ENCODE data around the gene MMP17. TPM values are rescaled to one million over a fixed set of nuclear protein-coding genes. Genes with fewer than 3 reads are reported as not detected.
"Not testable (repeated sequence)": the region's sequence is repeated elsewhere in the genome, so short reads cannot be mapped to it uniquely, and the experiment has no call there.

MMP17 gene
- total RNA-seq, 1 donor from 2014 or later = 2.0 TPM

DNA sequence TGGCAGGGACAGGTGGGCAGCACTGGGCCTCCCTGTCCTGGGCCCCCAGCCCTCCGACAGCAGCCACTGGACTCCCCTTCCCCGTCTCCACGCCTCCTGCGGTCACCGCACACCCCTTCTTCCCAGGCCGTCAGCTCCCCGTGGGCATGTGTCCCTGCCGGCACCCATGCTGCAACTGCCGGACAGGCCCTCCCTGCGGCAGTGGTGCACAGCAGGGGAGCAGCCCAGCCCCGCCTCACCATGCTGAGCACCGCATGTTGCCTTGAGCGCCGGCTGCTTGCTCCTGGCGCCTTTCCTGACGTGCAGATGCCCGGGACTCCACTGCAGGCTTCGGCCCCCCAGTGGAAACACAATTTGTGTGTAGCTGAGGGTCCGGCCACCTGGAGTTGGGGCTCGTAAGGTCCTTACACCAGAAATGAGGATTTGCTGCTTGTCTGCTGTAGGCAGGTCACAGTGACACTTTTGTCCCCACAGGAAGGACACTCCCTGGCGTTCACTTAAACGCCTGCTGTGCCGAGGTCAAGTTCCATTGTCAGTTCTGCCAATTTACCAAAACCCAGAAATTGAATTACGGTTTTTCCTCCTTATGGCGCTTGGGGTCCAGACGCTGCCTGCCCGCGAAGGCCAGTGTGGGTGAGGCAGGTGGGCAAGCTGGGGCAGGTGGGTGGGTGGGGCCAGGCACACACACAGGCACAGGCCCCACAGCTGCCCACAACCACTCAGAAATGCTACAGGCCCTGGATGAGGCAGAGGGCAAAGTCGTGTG is 28.2 kb upstream of the MMP17 start:
- DNase-seq (ENCODE audit: low spot score) = no peak

DNA sequence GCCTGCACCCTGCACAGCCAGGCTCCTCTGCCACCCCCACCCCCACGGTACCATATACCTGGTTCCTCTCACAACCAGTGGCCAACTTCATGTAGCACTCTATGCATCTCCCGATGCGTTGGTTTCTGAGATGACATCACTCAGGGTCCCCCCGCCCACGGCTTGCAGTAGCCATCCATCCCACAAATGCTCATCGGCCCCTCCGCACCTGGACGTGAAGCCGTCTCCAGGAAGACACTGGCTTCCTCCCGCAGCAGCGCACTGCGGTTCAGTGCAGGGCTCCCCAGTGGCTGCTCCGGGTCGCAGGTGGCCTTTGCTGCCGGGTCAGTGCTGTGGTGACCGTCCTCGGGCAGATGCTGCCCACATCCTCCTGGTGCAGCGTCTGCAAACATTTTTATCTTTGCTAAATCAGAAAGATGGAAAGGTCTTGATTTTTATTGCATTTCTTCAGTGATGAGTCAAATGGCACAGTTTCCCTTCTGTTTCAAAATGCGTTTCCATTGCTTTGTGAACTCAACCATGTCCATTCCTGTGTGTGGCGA is 27.5 kb upstream of the MMP17 start:
- no peak for DNase-seq (ENCODE audit: low spot score)

DNA sequence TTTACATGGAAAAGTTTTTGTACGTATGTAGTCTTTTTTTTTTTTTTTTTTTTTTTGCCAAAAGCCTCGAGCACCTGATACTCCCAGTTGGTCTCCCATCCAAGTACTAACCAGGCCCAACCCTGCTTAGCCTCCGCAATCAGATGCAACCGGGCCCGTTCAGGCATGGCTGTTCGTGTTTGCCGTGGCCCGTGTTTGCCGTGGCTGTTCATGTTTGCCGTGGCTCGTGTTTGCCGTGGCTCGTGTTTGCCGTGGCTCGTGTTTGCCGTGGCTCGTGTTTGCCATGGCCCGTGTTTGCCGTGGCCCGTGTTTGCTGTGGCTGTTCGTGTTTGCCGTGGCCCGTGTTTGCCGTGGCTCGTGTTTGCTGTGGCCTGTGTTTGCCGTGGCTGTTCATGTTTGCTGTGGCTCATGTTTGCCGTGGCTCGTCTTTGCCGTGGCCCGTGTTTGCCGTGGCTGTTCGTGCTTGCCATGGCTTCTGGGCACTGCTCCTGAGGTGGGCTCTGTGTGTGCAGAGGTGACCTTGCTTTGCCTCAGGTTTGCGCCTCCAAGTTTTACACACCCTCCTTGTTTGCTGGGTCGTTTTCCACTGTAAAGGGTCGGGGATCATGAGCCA is 26.8 kb upstream of the MMP17 start:
- DNase-seq (ENCODE audit: low spot score) = no peak

DNA sequence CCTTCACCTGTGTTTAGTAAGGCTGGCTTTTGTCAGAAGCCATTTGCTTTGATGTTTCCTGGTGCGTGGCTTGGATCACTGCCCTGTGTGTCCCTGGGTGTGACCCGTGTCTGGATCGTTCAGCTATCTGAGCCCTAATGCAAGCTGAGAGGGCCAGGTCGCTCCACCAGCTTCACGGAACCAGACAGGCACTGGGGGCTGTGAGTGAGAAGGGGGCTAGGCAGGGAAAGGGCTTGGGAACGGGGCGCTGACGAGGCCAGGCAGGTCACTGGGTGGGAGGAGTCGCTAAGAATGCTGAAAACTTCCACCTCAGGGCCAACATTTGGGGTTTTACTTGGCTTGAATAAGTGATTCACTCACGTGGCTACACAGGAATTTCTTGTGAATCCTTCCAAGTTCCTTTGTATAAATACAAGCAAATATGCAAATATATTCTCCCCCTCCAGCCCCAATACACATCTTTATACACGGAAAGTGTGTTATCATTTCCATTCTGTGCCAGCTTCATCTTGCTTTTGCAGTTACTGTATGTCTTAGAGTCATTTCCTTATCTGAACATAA is 24.2 kb upstream of the MMP17 start:
- DNase-seq (ENCODE audit: low spot score) = no peak

DNA sequence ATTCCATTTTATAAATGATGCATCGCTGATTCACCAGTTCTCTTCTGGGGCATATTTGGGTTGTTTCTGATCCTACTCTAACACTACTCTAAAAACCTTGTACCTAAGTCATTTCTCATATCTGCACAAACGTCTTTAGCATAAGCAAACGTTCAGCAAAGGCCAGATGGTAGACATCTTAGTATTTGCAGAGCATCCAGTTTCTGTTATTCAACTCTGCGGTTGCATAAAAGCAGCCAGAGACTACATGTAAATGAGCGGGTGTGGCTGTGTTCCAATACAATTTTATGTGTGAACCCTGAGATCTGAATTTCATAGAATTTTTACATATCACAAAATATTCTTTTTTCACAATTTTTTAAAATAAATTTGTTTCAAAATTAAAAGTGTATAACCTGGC is 22.8 kb upstream of the MMP17 start:
- no peak for DNase-seq (ENCODE audit: low spot score)

DNA sequence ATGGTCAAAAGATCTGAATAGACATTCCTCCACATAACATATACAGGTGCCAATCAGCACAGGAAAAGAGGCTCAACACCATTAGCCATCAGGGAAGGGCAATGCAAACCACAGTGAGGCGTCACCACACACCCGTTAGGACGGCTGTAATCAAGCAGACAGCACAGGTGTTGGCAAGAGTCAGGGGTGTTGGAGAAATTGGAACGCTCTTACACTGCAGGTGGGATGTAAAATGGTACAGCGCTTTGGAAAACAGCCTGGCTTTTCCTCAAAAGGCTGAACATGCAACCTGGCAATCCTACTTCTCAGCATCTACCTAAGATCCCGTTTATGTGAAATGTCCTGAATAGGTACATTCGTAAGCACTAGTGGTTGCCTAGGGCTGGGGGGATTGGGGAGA is 21.5 kb upstream of the MMP17 start:
- DNase-seq (ENCODE audit: low spot score) = no peak

DNA sequence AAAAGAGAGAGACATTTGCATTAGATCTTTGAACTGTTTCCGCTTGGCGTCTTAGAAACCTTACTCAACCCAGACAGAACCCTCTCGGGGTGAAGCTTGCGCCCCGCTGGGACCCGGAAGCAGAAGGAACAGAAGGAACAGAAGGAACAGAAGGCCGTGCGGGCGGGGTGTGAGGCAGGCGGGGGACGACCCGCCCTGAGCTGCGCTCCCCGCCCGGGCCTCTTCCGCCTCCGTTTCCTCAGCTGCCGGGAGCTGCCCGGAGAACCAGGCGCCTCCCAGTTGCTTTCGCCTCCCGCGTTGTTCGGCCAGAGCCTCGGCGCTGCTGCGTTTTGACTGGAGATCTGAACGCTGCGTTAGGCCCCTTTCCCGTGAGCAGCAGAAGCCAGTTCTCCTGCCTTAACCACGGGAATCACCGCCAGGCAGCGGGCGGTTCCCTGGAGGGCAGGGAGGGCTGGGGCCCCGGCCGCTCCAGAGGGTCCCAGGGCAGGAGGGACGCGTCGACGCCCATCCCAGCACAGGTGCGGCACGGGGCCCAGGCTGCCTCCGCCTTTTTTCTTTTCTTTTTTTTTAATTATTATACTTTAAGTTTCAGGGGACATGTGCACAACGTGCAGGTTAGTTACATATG is 19.3 kb upstream of the MMP17 start:
- DNase-seq (ENCODE audit: low spot score) = no peak

DNA sequence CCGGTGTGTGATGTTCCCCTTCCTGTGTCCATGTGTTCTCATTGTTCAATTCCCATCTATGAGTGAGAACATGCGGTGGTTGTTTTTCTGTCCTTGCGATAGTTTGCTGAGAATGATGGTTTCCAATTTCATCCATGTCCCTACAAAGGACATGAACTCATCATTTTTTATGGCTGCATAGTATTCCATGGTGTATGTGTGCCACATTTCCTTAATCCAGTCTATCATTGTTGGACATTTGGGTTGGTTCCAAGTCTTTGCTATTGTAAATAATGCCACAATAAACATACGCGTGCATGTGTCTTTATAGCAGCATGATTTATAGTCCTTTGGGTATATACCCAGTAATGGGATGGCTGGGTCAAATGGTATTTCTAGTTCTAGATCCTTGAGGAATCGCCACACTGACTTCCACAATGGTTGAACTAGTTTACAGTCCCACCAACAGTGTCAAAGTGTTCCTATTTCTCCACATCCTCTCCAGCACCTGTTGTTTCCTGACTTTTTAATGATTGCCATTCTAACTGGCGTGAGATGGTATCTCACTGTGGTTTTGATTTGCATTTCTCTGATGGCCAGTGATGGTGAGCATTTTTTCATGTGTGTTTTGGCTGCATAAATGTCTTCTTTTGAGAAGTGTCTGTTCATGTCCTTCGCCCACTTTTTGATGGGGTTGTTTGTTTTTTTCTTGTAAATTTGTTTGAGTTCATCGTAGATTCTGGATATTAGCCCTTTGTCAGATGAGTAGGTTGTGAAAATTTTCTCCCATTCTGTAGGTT is 18.5 kb upstream of the MMP17 start:
- not testable (repeated sequence) for DNase-seq (ENCODE audit: low spot score)

DNA sequence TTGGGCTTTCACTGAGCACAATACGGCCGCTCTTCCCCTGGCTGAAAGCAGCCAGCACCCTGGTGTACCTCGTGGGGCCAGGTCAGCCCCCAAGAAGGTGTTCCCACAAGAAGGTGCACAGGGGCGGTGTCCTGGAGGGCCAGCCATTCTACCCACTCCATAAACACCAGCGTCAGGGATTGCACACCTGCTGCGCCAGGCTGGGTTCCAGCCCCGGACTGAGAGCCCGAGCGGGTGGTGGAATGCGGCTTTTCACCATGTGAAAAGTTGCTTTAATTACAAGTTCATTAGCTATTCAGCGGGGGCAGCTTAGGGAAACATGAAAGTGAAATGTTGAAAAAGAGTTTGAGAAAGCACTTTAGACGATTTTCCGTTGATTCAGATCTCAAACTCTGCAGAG is 17.5 kb upstream of the MMP17 start:
- no peak for DNase-seq (ENCODE audit: low spot score)

DNA sequence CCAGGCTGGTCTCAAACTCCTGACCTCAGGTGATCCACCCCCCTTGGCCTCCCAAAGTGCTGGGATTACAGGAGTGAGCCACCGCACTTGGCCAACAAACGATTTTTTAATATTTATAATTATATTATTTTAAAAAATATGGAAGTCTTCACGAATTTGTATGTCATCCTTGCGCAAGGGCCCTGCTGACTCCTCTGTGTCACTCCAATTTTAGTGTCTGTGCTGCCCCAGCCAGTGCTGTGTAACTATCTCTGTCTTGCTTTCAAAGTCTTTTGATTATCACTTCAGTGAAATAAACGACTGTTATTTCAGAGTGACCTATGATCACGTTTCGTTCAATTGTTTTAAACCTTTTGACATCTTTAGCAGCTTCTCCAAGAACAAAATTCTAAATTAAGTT is 13.1 kb upstream of the MMP17 start:
- no peak for DNase-seq (ENCODE audit: low spot score)

DNA sequence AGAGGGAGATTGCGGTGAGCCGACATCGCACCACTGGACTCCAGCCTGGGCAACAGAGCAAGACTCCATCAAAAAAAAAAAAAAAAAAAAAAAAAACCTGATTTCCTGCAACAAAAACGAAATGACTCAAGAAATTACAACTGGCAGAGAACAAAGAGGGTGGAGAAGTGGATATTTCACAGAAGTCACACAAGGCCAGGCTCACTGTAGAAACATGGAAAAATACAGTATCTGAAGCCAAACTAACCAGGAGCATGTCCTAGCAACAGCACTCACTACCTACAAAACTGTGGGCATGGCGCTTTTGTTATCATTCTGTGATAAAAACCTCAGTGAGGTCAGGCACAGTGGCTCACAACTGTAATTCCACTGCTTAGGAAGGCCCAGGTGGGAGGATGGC is 11.7 kb upstream of the MMP17 start:
- DNase-seq (ENCODE audit: low spot score) = no peak

DNA sequence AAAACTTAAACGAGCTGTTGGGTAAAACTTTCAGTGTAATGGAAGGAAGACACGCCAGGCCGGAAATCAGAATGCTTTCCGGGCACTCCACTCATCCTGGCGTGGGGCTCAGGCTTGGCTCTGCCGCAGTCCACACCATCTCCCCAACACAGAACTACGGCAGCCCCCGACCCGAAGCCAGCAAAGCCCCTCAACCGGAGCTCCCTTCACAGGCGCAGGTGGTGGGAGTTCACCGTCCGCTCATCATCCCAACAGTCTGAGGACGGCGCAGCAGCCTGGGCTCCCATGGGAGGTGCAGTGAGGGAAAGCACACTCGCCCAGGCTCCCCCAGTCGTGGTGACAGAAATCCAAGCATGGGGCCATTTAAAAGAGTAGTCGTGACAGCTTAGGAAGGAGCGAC is 11.0 kb upstream of the MMP17 start:
- DNase-seq (ENCODE audit: low spot score) = no peak

DNA sequence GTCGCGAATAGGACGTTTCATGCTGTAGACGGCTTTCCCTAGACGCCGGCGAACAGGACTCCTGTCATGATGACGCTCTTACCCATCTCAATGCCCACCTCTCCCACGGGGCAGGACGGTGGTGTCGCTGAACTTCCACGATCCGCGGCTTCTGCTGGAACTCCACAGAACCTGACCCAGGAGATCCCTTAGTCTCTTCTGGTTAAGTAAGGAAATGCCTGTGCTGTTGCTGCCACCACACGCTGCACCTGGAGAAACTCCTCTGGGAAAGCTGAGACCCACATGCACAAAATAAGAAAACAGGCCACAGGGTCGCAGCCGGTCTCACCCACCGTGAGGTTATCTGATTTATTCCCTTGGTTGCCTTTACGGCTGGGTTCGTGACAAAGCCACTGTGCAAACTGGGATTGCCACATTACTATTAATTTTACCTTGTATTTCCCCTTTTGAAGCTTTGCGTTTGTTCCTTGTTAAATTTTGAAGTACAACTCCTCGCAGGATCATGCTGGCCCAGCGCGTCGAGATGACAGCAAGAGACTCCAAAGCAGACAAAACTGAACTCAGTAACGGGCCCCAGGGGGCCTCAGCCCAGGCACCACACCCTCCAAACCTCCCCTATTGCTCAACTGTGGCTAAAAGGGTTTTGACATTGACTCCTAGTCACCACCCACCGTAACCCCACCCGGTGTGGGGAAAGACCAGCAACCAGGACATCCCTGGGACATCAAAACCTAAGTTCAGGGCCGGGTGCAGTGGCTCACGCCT is 9.2 kb upstream of the MMP17 start:
- DNase-seq (ENCODE audit: low spot score) = no peak

DNA sequence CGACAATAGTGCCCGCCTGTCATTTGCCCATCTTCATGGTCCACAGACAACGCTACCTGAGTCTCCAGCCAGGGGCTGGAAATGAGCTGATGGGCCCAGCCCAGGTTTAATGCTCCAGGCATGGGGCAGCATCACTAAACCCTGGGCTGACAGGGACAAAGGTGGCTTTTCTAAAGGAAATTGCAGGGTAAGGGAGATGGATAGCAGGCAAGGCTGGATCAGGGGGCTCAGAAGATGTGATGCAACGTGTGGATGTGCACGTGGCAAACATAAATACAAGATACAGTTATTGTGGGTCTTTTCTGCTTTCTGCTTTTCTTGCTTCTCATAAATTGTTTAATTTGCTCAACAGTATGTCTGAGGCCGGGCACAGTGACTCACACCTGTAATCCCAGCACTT is 3.7 kb upstream of the MMP17 start:
- DNase-seq (ENCODE audit: low spot score) = no peak

DNA sequence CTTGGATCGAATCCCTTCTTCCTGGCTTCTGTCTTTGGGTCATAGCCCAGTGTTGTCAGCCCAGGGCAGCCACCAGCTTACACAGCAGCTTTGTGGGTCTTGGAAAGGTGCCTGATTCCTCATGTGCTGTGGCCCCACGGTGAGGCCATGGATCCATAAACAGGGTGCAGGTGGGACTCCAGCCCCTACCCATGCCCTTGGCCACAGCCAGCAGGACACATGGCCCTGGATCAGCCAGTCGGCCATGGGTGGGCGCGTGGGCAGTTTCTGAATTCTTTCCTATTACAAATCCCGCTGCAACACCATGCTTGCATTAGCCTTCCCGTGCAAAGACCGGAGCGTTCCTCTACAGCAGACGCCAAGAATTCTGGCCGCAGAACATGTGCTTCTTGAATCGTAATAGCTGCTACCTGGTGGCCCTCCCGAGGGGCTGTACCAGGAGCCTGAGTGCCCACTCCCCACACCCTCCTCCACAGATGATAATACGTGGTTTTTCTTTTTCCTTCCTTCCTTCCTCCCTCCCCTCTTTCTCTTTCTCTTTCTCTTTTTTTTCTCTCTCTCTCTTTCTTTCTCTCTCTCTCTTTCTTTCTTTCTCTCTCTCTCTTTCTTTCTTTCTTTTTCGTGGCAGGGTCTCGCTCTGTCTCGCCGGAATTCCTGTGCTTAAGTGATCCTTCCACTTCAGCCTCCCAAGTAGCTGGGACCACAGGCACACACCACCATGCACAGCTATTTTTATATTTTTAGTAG is 2.9 kb upstream of the MMP17 start:
- no peak for DNase-seq (ENCODE audit: low spot score)

DNA sequence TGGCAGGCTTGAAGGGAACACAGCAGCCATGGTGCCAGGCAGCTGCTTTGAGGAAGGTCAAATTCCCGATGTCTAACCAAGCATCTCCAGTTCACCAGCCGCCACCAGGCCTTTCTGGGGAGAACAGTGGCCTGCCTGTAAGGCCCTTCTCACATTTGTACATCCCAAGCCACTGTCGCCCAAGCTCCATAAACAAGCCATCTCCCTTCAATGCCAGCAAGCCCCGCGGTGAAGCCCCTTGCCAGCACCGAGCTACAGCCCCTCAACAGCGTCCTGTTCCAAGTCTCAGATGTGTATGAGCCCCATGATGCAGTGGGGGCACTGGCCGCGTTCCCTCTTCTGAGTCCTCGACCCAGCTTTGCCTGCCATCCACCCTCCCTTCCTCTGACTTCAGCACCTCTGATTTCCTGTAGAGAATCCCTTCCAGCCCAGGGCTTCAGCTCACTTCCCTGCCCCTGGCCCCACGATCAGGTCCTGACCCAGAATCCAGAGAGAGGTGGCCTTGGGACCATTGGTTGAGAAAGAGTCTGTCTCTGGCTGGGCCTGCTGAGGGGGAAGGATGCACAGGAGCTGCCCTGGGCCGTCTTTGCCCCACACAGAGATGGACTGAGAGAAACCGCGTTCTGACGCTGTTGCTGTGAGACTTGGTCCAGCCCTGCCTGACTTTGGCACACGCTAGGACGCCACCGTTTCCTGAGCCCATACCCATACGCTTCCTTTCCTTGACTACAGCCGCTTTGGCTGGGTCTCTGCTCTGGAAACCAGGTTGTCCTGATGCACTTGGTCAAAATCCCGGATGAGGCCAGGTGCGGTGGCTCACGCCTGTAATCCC is 1.9 kb upstream of the MMP17 start:
- DNase-seq (ENCODE audit: low spot score) = no peak

DNA sequence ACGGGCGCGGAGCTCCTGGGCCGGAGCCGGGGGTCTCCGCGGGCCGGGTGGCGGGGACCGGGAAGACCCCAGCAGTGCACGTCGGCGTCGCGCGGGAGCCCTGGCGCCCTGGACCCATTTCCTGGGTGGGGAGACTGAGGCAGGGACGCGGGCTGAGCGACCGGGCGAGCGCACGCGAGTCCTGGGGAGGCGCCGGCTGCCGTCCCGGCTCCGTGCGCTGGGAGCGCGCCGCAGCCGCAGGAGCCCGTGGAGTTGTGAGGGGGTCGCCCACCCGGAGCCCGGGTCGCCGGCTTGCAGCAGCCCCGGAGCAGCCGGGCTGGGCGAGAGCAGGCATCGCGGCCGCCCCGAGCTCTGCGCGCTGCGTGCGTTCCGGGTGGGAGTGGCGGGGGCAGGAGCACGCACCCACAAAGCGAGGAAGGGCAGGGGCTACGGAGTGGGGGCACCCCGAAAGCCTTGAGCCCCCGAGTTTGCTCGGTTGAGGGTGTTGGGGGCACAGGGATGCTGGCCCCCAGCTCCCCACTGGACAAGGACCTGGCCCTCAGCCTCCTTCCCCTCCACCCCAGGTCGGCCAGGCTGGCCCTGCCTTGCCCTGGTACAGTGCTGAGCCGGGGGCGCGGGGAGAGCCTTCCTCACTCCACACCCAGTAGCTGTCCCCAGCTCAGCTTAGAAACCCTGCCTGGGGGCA is 620 bp downstream of the MMP17 start:
- DNase-seq (ENCODE audit: low spot score) = no peak

DNA sequence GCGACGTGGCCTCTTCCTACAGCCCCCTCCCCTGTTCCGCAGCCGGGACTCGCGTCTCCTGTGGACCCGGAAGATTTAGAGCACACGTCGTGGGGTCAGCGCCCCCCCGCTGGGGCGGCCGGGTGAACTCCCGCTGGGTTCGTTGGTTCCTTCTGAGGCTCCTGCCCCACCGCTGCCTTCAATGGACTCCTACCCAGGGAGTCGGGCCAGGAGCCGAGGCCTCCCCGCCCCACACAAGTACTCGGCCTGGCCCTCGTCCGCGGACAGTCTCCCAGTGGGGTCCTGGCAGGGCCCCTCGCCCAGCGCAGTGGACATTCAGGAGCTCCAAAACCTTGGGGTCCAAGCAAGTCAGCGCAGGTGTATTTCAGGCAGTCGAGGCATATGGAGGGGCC is 1.2 kb downstream of the MMP17 start:
- DNase-seq (ENCODE audit: low spot score) = no peak

DNA sequence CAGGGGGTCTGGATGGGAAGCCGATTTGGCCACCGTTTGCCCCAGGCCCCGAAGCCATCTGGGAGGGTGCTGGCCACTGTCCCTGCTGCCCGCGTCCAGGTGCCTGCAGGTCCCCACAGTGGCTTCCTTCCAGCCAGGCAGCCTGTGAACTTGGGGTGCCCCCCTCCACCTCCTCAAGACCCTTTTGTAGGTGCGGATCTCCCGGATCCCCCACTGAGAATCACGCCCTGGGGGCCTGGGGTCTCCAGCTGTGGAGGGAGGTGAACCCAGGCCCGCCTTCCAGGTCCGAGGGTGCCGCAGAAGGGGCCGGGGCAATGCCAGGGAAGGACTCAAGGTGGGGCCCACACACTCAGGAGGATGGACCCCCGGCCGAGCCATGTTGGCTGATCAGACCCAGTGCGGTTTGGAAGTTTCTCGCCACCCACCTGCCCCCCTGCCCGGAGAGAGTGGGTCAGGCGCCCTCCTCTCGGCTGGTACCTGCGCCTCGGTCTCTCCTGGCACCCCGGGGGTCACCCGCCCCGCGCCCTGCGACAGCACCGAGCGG is 1.7 kb downstream of the MMP17 start:
- DNase-seq (ENCODE audit: low spot score) = no peak
